T-helper 2 cell treated with Interferon-gamma antibody and Interleukin-4, amounts not matched to agents 100 ng/mL and 5 ng/mL, for 36 hours (primary cell): ENCODE data around the gene VWF. TPM values are rescaled to one million over a fixed set of nuclear protein-coding genes. Genes with fewer than 3 reads are reported as not detected.

ENCODE experiments used
- intact Hi-C: fragments of 100-400 bp; cut with micrococcal nuclease; formaldehyde crosslinking; loops from one replicate; pipeline ENCODE4 v1.15.1; 2023
- total RNA-seq: library from RNA; stranded (reverse); gene quantifications from 2 replicates; pipeline ENCODE4 v1.2.3, GENCODE V29; 2022

Gene VWF
- total RNA-seq, 1 donor from 2014 or later = 0.02 TPM

GRCh38 chr12:6078398-6079096 is 45.9 kb downstream of the VWF start:
- intact Hi-C loops = loop anchor here (10.0 kb wide), 1 partner anchor 116 kb away; no protein-coding TSS in a partner anchor

- intact Hi-C loops = loop anchor here (10.0 kb wide), 1 partner anchor 117 kb away; no protein-coding TSS in a partner anchor
These were observed 46.8 kb downstream of the VWF start for GRCh38 chr12:6077692-6078083.

GRCh38 chr12:6076776-6077691 is 47.4 kb downstream of the VWF start:
- intact Hi-C loops = loop anchor here (10.0 kb wide), 1 partner anchor 118 kb away; no protein-coding TSS in a partner anchor

GRCh38 chr12:6076346-6076745 is 48.1 kb downstream of the VWF start:
- intact Hi-C loops = loop anchor here (10.0 kb wide), 1 partner anchor 118 kb away; no protein-coding TSS in a partner anchor

GRCh38 chr12:6074979-6075585 is 49.4 kb downstream of the VWF start:
- intact Hi-C loops = loop anchor here (10.0 kb wide), 1 partner anchor 120 kb away; no protein-coding TSS in a partner anchor

GRCh38 chr12:6074427-6074826 is 50.0 kb downstream of the VWF start:
- intact Hi-C loops = loop anchor here (10.0 kb wide), 1 partner anchor 120 kb away; no protein-coding TSS in a partner anchor

GRCh38 chr12:6073426-6073825 is 51.0 kb downstream of the VWF start:
- intact Hi-C loops = loop anchor here (10.0 kb wide), 1 partner anchor 121 kb away; no protein-coding TSS in a partner anchor

- intact Hi-C loops = loop anchor here (10.0 kb wide), 1 partner anchor 122 kb away; no protein-coding TSS in a partner anchor
These were observed 52.1 kb downstream of the VWF start for GRCh38 chr12:6072302-6072752.

GRCh38 chr12:6071589-6071988 is 52.9 kb downstream of the VWF start:
- intact Hi-C loops = loop anchor here (10.0 kb wide), 1 partner anchor 123 kb away; no protein-coding TSS in a partner anchor

GRCh38 chr12:6070472-6071257 is 53.8 kb downstream of the VWF start:
- intact Hi-C loops = loop anchor here (10.0 kb wide), 1 partner anchor 124 kb away; no protein-coding TSS in a partner anchor

- intact Hi-C loops = loop anchor here (10.0 kb wide), 1 partner anchor 125 kb away; no protein-coding TSS in a partner anchor
These were observed 54.9 kb downstream of the VWF start for GRCh38 chr12:6069437-6070093.

- intact Hi-C loops = no loop called here
These were observed 56.2 kb downstream of the VWF start for GRCh38 chr12:6068227-6068626.

- intact Hi-C loops = no loop called here
These were observed 57.1 kb downstream of the VWF start for GRCh38 chr12:6067152-6067916.

GRCh38 chr12:6066651-6067050 is 57.8 kb downstream of the VWF start:
- intact Hi-C loops = no loop called here

- intact Hi-C loops = no loop called here
These were observed 58.6 kb downstream of the VWF start for GRCh38 chr12:6065863-6066199.

- intact Hi-C loops = no loop called here
These were observed 59.2 kb downstream of the VWF start for GRCh38 chr12:6065131-6065862.

GRCh38 chr12:6062757-6063735 is 61.4 kb downstream of the VWF start:
- intact Hi-C loops = loop anchor here (1.0 kb wide), 1 partner anchor 215 kb away; no protein-coding TSS in a partner anchor
